HL-60 (cell line): ENCODE measurements around the gene CHSY1.

Experiments
- CTCF ChIP-seq: IDR thresholded peaks from one replicate; pipeline ENCODE4 v1.5.1; 2011; ENCODE audit warnings: low read length, control low read depth, inconsistent platforms; ENCODE audit not compliant: insufficient read depth
- POLR2AphosphoS5 ChIP-seq: IDR thresholded peaks from 2 replicates; pipeline ENCODE4 v1.6.1; 2012; ENCODE audit warnings: low read depth

GRCh38 chr15:101174152-101174920 lies 77.5 kb downstream of the CHSY1 start:
- TF ChIP-seq CTCF: no peak
- TF ChIP-seq POLR2AphosphoS5: peak; percentile 59
